ENCODE results near the gene MAPK8IP3. TPM values are rescaled to one million over a fixed set of nuclear protein-coding genes. Genes with fewer than 3 reads are reported as not detected.

The MAPK8IP3 gene
- polyA plus RNA-seq, 1 experiment, result 22.5 TPM

- no peak for DNase-seq (ENCODE audit: low read depth)
- POLR2A ChIA-PET, result no interaction called here
- no peak for TF ChIP-seq CTCF (IDR thresholded peaks at IDR 0.05; ENCODE audit: insufficient read depth, low read depth, low read length)
- CTCF ChIA-PET, result interaction anchor here (0.7 kb wide), 2 partner anchors 10 to 13 kb away, joined by 3 read pairs; no protein-coding TSS in a partner anchor
- Histone ChIP-seq H3K4me3 (ENCODE audit: low read depth, low read length) (no peak overlapping the region), H3K27me3 (ENCODE audit: control insufficient read depth, insufficient read depth, low read length) (no peaks in the 10 kb centered on the region), H3K36me3 (ENCODE audit: control insufficient read depth, insufficient read depth, low read length) (peaks cover 55% of the 10 kb centered on the region)
Observed at GRCh38 chr16:1662543-1662942, 43.5 kb upstream of the MAPK8IP3 start.

- TF ChIP-seq CTCF (IDR thresholded peaks at IDR 0.05; ENCODE audit: insufficient read depth, low read depth, low read length), result no peak
- no peak overlapping the region for H3K4me3 ChIP-seq (ENCODE audit: low read depth, low read length)
- no peak for DNase-seq (ENCODE audit: low read depth)
- peaks cover 60% of the 10 kb centered on the region for H3K36me3 ChIP-seq (ENCODE audit: control insufficient read depth, insufficient read depth, low read length)
- no peaks in the 10 kb centered on the region for H3K27me3 ChIP-seq (ENCODE audit: control insufficient read depth, insufficient read depth, low read length)
- POLR2A ChIA-PET, result no interaction called here
- CTCF ChIA-PET, result interaction anchor here (1.1 kb wide), 1 partner anchor 12 kb away, joined by 3 read pairs; the partner anchor contains the start of gene JPT2
Observed at GRCh38 chr16:1665829-1666228, 40.2 kb upstream of the MAPK8IP3 start.

- CTCF ChIA-PET, result interaction anchor here (1.0 to 1.1 kb wide), 2 partner anchors 9 to 12 kb away, joined by 3 to 4 read pairs; partner anchors contain the start of gene JPT2
- DNase-seq (ENCODE audit: low read depth), result no peak
Observed at GRCh38 chr16:1666316-1666715, 39.7 kb upstream of the MAPK8IP3 start.

GRCh38 chr16:1667271-1667670 is 38.7 kb upstream of the MAPK8IP3 start:
- no peak for DNase-seq (ENCODE audit: low read depth)
- Histone ChIP-seq H3K36me3 (ENCODE audit: control insufficient read depth, insufficient read depth, low read length) (peaks cover 62% of the 10 kb centered on the region), H3K4me3 (ENCODE audit: low read depth, low read length) (no peak overlapping the region), H3K27me3 (ENCODE audit: control insufficient read depth, insufficient read depth, low read length) (no peaks in the 10 kb centered on the region)
- ChIA-PET CTCF (interaction anchor here (0.7 to 1.0 kb wide), 2 partner anchors 8 to 208 kb away, joined by 4 read pairs; no protein-coding TSS in a partner anchor), POLR2A (no interaction called here)
- no peak for TF ChIP-seq CTCF (IDR thresholded peaks at IDR 0.05; ENCODE audit: insufficient read depth, low read depth, low read length)

More at GRCh38 chr16:1666316-1666715, 39.7 kb upstream of the MAPK8IP3 start:
- TF ChIP-seq CTCF (IDR thresholded peaks at IDR 0.05; ENCODE audit: insufficient read depth, low read depth, low read length), result no peak
- POLR2A ChIA-PET, result no interaction called here
- Histone ChIP-seq H3K27me3 (ENCODE audit: control insufficient read depth, insufficient read depth, low read length) (no peaks in the 10 kb centered on the region), H3K4me3 (ENCODE audit: low read depth, low read length) (no peak overlapping the region), H3K36me3 (ENCODE audit: control insufficient read depth, insufficient read depth, low read length) (peaks cover 60% of the 10 kb centered on the region)

GRCh38 chr16:1667916-1668315 is 38.1 kb upstream of the MAPK8IP3 start:
- POLR2A ChIA-PET, result no interaction called here
- Histone ChIP-seq H3K36me3 (ENCODE audit: control insufficient read depth, insufficient read depth, low read length) (peaks cover 61% of the 10 kb centered on the region), H3K27me3 (ENCODE audit: control insufficient read depth, insufficient read depth, low read length) (no peaks in the 10 kb centered on the region), H3K4me3 (ENCODE audit: low read depth, low read length) (no peak overlapping the region)
- CTCF ChIA-PET, result interaction anchor here (0.7 kb wide), 1 partner anchor 208 kb away, joined by 4 read pairs; no protein-coding TSS in a partner anchor
- no peak for DNase-seq (ENCODE audit: low read depth)
- no peak for TF ChIP-seq CTCF (IDR thresholded peaks at IDR 0.05; ENCODE audit: insufficient read depth, low read depth, low read length)
